NB4 (cell line): Measurements from ENCODE around the gene SUFU.

ENCODE experiments used
- MAX ChIP-seq: IDR thresholded peaks from 2 replicates; pipeline ENCODE4 v1.6.1; 2011; ENCODE audit warnings: low read depth, low read length
- POLR2A ChIP-seq: IDR thresholded peaks from 2 replicates; pipeline ENCODE4 v1.6.1; 2011; ENCODE audit warnings: mild to moderate bottlenecking; ENCODE audit not compliant: insufficient read length; ENCODE audit errors: extremely low read depth
- TF ChIP-seq, protein P1 (sequence below): IDR thresholded peaks from one replicate; pipeline ENCODE4 v1.5.1; 2012; ENCODE audit warnings: low read depth, low read length

DNA sequence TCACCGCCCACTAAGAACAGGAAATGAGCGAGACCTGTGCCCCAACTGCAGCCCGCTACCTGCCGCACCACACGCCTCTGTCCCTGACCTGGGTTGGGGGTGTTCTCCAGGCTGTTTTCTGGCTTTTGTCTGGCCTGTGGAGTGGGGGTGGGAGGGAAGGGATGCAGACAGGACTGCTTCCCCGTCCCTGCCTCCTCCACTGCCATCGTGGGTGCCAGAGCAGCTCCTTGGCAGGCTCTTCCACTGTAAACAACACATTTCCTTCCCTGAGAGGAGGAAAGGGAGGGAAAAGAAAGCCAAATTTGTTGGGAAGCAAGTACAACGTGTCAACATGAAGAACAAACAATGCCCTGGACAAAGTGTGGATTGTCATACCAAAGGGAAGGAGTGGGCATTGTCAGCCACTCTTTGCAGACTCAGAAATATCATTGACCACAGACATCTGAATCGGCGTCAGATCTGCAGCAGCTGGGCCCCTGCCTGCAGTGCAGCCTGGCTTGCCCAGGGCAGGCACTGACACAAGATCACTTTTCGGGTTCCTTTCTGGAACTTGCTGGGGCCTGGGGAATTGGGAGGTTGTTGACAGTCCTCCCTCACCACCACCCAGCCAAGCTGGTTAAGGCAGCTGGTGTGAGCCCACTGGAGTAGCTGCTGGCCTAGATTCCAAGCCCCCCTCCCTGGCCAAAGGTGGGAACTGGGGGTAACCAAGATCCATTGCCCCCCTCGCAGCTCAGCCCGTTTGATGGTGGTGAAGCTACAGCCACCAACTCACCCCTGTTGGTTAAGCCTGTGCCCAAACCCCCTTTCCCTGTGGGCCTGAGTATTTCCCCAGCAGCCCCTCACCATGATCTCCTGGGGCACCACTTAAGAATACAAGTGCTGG lies 117.9 kb downstream of the SUFU start:
- no peak for TF ChIP-seq POLR2A
- TF ChIP-seq, protein P1, sequence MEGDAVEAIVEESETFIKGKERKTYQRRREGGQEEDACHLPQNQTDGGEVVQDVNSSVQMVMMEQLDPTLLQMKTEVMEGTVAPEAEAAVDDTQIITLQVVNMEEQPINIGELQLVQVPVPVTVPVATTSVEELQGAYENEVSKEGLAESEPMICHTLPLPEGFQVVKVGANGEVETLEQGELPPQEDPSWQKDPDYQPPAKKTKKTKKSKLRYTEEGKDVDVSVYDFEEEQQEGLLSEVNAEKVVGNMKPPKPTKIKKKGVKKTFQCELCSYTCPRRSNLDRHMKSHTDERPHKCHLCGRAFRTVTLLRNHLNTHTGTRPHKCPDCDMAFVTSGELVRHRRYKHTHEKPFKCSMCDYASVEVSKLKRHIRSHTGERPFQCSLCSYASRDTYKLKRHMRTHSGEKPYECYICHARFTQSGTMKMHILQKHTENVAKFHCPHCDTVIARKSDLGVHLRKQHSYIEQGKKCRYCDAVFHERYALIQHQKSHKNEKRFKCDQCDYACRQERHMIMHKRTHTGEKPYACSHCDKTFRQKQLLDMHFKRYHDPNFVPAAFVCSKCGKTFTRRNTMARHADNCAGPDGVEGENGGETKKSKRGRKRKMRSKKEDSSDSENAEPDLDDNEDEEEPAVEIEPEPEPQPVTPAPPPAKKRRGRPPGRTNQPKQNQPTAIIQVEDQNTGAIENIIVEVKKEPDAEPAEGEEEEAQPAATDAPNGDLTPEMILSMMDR, result no peak
- no peak for TF ChIP-seq MAX
